Liver (tissue), 9 donors: Measurements from ENCODE around the gene KDELR3. TPM values are rescaled to one million over a fixed set of nuclear protein-coding genes. Genes with fewer than 3 reads are reported as not detected.
"Not testable (repeated sequence)": the region's sequence is repeated elsewhere in the genome, so short reads cannot be mapped to it uniquely, and the experiment has no call there.

Experiments
- DNase-seq: peaks from one replicate; pipeline ENCODE4 v3.0.0-alpha.2; 2017; ENCODE audit warnings: low spot score
- H3K27ac ChIP-seq, 2 donors: one replicate each; pipeline ENCODE4 v1.7.0; 2013; ENCODE audit warnings: inconsistent platforms in 2 of 2, low read length in 2 of 2, control low read depth in 1 of 2, low read depth in 1 of 2, mild to moderate bottlenecking in 1 of 2
- H3K27me3 ChIP-seq, 4 donors: one replicate each; pipeline versions ENCODE4 v1.6.1 to v1.7.0; 2013; ENCODE audit warnings: low read length in 3 of 4, inconsistent platforms in 1 of 4, mild to moderate bottlenecking in 1 of 4, moderate library complexity in 1 of 4; ENCODE audit not compliant: control insufficient read depth in 4 of 4, insufficient read depth in 4 of 4
- H3K36me3 ChIP-seq, 4 donors: one replicate each; pipeline versions ENCODE4 v1.6.1 to v1.7.0; 2013; ENCODE audit warnings: low read length in 3 of 4, mild to moderate bottlenecking in 3 of 4, low read depth in 1 of 4, moderate library complexity in 1 of 4; ENCODE audit not compliant: control insufficient read depth in 4 of 4, insufficient read depth in 3 of 4
- H3K4me1 ChIP-seq, 4 donors: one replicate each; pipeline versions ENCODE4 v1.6.1 to v1.7.0; 2013; ENCODE audit warnings: low read length in 3 of 4, mild to moderate bottlenecking in 3 of 4, moderate library complexity in 1 of 4; ENCODE audit not compliant: control insufficient read depth in 4 of 4, insufficient read depth in 4 of 4
- H3K4me3 ChIP-seq, 3 donors: one replicate each; pipeline versions ENCODE4 v1.6.1 to v1.7.0; 2013; ENCODE audit warnings: low read length in 3 of 3, control low read depth in 1 of 3, low read depth in 1 of 3, mild to moderate bottlenecking in 1 of 3
- H3K9ac ChIP-seq, 2 donors: one replicate each; pipeline ENCODE4 v1.7.0; 2013; ENCODE audit warnings: low read length in 2 of 2, mild to moderate bottlenecking in 2 of 2, moderate library complexity in 2 of 2, control low read depth in 1 of 2, low read depth in 1 of 2
- H3K9me3 ChIP-seq, 4 donors: one replicate each; pipeline versions ENCODE4 v1.6.1 to v1.7.0; 2013; ENCODE audit warnings: low read length in 3 of 4; ENCODE audit not compliant: control insufficient read depth in 4 of 4
- ATF3 ChIP-seq: IDR thresholded peaks from 2 replicates; pipeline ENCODE4 v1.6.1; 2016; ENCODE audit warnings: antibody characterized with exemption
- CTCF ChIP-seq: fragments of 150-350 bp; IDR thresholded peaks from 2 replicates; pipeline ENCODE4 v1.5.1; 2017; ENCODE audit warnings: improper control_type of control experiment, low read depth, low read length; ENCODE audit not compliant: missing input control
- EGR1 ChIP-seq, 2 donors: IDR thresholded peaks; 2 replicates each; pipeline ENCODE4 v1.6.1; 2016 to 2018; ENCODE audit warnings: antibody characterized with exemption in 2 of 2, low read depth in 2 of 2
- FOXA2 ChIP-seq: IDR thresholded peaks from 2 replicates; pipeline ENCODE4 v1.6.1; 2016; ENCODE audit warnings: antibody characterized with exemption
- GABPA ChIP-seq, 2 donors: IDR thresholded peaks in 1 of 2; conservative IDR thresholded peaks in 1 of 2; 2 replicates each; pipeline ENCODE4 v1.6.1; 2016; ENCODE audit warnings: antibody characterized with exemption in 2 of 2, mild to moderate bottlenecking in 1 of 2, moderate library complexity in 1 of 2
- HNF4G ChIP-seq: IDR thresholded peaks from 2 replicates; pipeline ENCODE4 v1.6.1; 2016; ENCODE audit warnings: antibody characterized with exemption
- JUND ChIP-seq, 2 donors: IDR thresholded peaks; 2 replicates each; pipeline ENCODE4 v1.6.1; 2016; ENCODE audit warnings: antibody characterized with exemption in 2 of 2
- MAX ChIP-seq: IDR thresholded peaks from 2 replicates; pipeline ENCODE4 v1.6.1; 2016; ENCODE audit warnings: antibody characterized with exemption
- NR2F2 ChIP-seq: IDR thresholded peaks from 2 replicates; pipeline ENCODE4 v1.6.1; 2016; ENCODE audit warnings: antibody characterized with exemption
- RAD21 ChIP-seq, 2 donors: IDR thresholded peaks; 2 replicates each; pipeline ENCODE4 v1.6.1; 2016; ENCODE audit warnings: antibody characterized with exemption in 2 of 2, mild to moderate bottlenecking in 2 of 2
- REST ChIP-seq: IDR thresholded peaks from 2 replicates; pipeline ENCODE4 v1.6.1; 2016; ENCODE audit warnings: antibody characterized with exemption, mild to moderate bottlenecking
- RXRA ChIP-seq, 2 donors: IDR thresholded peaks; 2 replicates each; pipeline ENCODE4 v1.6.1; 2017 to 2018; ENCODE audit warnings: antibody characterized with exemption in 2 of 2, mild to moderate bottlenecking in 1 of 2
- SP1 ChIP-seq: IDR thresholded peaks from 2 replicates; pipeline ENCODE4 v1.6.1; 2018; ENCODE audit warnings: antibody characterized with exemption, mild to moderate bottlenecking
- TAF1 ChIP-seq: conservative IDR thresholded peaks from 2 replicates; pipeline ENCODE4 v1.6.1; 2016; ENCODE audit warnings: antibody characterized with exemption, mild to moderate bottlenecking
- WGBS: extraction: QIAGEN DNeasy Blood & Tissue Kit; methylation state at CpG from one replicate; pipeline ENCODE4 v1.1.7; 2013; 5-methylcytosine and 5-hydroxymethylcytosine counted together
- polyA plus RNA-seq, 2 donors: library from polyadenylated mRNA; stranded (reverse) in 1 of 2; unstranded in 1 of 2; fragments of 200-250 nt in 1 of 2; fragments of >200 nt in 1 of 2; fragmentation: Nextera tagmentation in 1 of 2; extraction: Ambion mirVana in 1 of 2; gene quantifications; one replicate each; pipeline versions ENCODE4 v1.2.1 to v1.2.3, GENCODE V29; 2013 to 2015
- total RNA-seq, 2 donors: library from RNA; depleted of rRNA; stranded (reverse); fragments of >200 nt; gene quantifications; one replicate each; pipeline ENCODE4 v1.2.3, GENCODE V29; 2014
- donor health status: healthy.
- donor health status: healthy.
- donor health status: healthy.
- donor health status: healthy.
- donor health status: healthy.

Gene KDELR3
- total and polyA plus RNA-seq, 4 donors: 3.5 to 12.8 (median 9.5) TPM

- Histone ChIP-seq H3K27ac (no peak overlapping the region), H3K27me3 (no peaks in the 10 kb centered on the region), H3K4me3 (no peak overlapping the region), H3K4me1 (peaks cover 0 to 9% (median 5%) of the 10 kb centered on the region in 4 donors), H3K9ac (no peak overlapping the region), H3K36me3 (no peaks in the 10 kb centered on the region), H3K9me3 (no peaks in the 10 kb centered on the region)
- 99% methylated on average over 6 of the region's 6 CpGs for WGBS
- TF ChIP-seq HNF4G (no peak), RAD21 (IDR thresholded peaks at IDR 0.05) (no peak), TAF1 (no peak), MAX (no peak), JUND (IDR thresholded peaks at IDR 0.05) (no peak), EGR1 (IDR thresholded peaks at IDR 0.05; ENCODE audit: low read depth in 2 of 2) (no peak), SP1 (no peak)
- no peak for DNase-seq
Observed at GRCh38 chr22:38469306-38469781, 1.4 kb downstream of the KDELR3 start.

- H3K4me1 ChIP-seq, H3K36me3 ChIP-seq, H3K9ac ChIP-seq, H3K27me3 ChIP-seq, DNase-seq, H3K9me3 ChIP-seq, H3K27ac ChIP-seq, H3K4me3 ChIP-seq: not testable (repeated sequence)
- 97% methylated on average over 10 of the region's 10 CpGs for WGBS
Observed at GRCh38 chr22:38470179-38470578, 2.3 kb downstream of the KDELR3 start.

- no peaks in the 10 kb centered on the region for H3K36me3 ChIP-seq
- no peak for DNase-seq
- no peaks in the 10 kb centered on the region for H3K9me3 ChIP-seq
- peaks cover 0 to 9% (median 5%) of the 10 kb centered on the region in 4 donors for H3K4me1 ChIP-seq
- H3K9ac ChIP-seq: no peak overlapping the region
- WGBS: 94% methylated on average over 11 of the region's 11 CpGs
- H3K27ac ChIP-seq: no peak overlapping the region
- no peaks in the 10 kb centered on the region for H3K27me3 ChIP-seq
- TF ChIP-seq EGR1 (IDR thresholded peaks at IDR 0.05; ENCODE audit: low read depth in 2 of 2) (no peak), ATF3 (no peak), RXRA (IDR thresholded peaks at IDR 0.05) (no peak), FOXA2 (no peak), JUND (IDR thresholded peaks at IDR 0.05) (no peak), REST (no peak), NR2F2 (no peak), TAF1 (no peak), RAD21 (IDR thresholded peaks at IDR 0.05) (no peak), CTCF (no peak), GABPA (IDR thresholded peaks at IDR 0.05 in 1 of 2, conservative IDR thresholded peaks at IDR 0.05 in 1 of 2) (no peak), MAX (no peak)
- no peak overlapping the region for H3K4me3 ChIP-seq
Observed at GRCh38 chr22:38471237-38471636, 3.3 kb downstream of the KDELR3 start.
